ENCODE data around the gene ACYP2.

DNA sequence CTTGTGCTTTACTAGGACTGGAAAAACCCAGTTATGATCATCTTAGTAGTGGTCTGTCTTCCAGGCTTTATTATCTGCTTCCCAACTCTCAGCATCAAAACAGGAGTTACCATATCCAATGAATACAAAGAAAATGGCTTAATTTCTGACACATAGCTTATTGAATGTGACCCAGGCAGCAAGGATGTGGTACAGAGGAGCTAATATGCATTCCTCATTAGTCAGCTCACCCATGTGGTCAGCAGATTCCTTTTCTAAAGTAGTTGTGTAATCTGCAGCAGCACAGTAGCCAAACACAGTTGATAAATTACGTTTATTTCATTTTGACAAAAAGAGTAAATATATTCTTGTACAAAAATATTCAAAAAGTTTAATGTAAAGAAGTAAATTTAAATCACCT, 97.0 kb downstream of the ACYP2 start:
- TF ChIP-seq, protein P1, sequence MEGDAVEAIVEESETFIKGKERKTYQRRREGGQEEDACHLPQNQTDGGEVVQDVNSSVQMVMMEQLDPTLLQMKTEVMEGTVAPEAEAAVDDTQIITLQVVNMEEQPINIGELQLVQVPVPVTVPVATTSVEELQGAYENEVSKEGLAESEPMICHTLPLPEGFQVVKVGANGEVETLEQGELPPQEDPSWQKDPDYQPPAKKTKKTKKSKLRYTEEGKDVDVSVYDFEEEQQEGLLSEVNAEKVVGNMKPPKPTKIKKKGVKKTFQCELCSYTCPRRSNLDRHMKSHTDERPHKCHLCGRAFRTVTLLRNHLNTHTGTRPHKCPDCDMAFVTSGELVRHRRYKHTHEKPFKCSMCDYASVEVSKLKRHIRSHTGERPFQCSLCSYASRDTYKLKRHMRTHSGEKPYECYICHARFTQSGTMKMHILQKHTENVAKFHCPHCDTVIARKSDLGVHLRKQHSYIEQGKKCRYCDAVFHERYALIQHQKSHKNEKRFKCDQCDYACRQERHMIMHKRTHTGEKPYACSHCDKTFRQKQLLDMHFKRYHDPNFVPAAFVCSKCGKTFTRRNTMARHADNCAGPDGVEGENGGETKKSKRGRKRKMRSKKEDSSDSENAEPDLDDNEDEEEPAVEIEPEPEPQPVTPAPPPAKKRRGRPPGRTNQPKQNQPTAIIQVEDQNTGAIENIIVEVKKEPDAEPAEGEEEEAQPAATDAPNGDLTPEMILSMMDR (IDR thresholded peaks at IDR 0.05), result no peak
- TF ChIP-seq EZH2 (IDR thresholded peaks at IDR 0.05; ENCODE audit: borderline replicate concordance, insufficient read depth, low read depth, low read length, poor library complexity, severe bottlenecking), result no peak
